CD14-positive monocyte (primary cell): ENCODE data around the gene POLL. TPM values are rescaled to one million over a fixed set of nuclear protein-coding genes. Genes with fewer than 3 reads are reported as not detected.
A peak's percentile ranks its signal among the peaks of the same experiment; 100 is the strongest.

Source experiments
- DNase-seq, 3 donors: peaks; one replicate each; pipeline ENCODE4 v3.0.0-alpha.2; 2011 to 2022
- H2AFZ ChIP-seq: 2 replicates; pipeline ENCODE4 v1.6.0; 2012; ENCODE audit warnings: mild to moderate bottlenecking, low read depth, low read length, inconsistent platforms; ENCODE audit not compliant: insufficient read depth, poor library complexity, severe bottlenecking
- H3K27ac ChIP-seq, 2 donors: 1 replicate in 1 of 2; 2 replicates in 1 of 2; pipeline ENCODE4 v1.5.1; 2012 to 2013; ENCODE audit warnings: low read length in 2 of 2, control low read depth in 1 of 2, inconsistent platforms in 1 of 2, low read depth in 1 of 2, mild to moderate bottlenecking in 1 of 2
- H3K27me3 ChIP-seq, 2 donors: one replicate each; pipeline versions ENCODE4 v1.6.0 to v1.6.1; 2011 to 2013; ENCODE audit warnings: low read length in 2 of 2; ENCODE audit not compliant: control insufficient read depth in 2 of 2, insufficient read depth in 2 of 2
- H3K36me3 ChIP-seq, 2 donors: replicated peaks in 1 of 2; 1 replicate in 1 of 2; 2 replicates in 1 of 2; pipeline versions ENCODE4 v1.5.1 to v1.6.1; 2012 to 2013; ENCODE audit warnings: low read length in 2 of 2, control low read depth in 1 of 2, inconsistent platforms in 1 of 2, mild to moderate bottlenecking in 1 of 2; ENCODE audit not compliant: insufficient read depth in 2 of 2, control insufficient read depth in 1 of 2
- H3K4me1 ChIP-seq, 2 donors: 1 replicate in 1 of 2; 2 replicates in 1 of 2; pipeline versions ENCODE4 v1.5.1 to v1.6.1; 2012 to 2013; ENCODE audit warnings: low read length in 2 of 2, control low read depth in 1 of 2, inconsistent platforms in 1 of 2, mild to moderate bottlenecking in 1 of 2, moderate library complexity in 1 of 2; ENCODE audit not compliant: insufficient read depth in 2 of 2, control insufficient read depth in 1 of 2
- H3K4me2 ChIP-seq: replicated peaks from 2 replicates; pipeline ENCODE3; 2012; ENCODE audit warnings: low read length, moderate library complexity, mild to moderate bottlenecking; ENCODE audit not compliant: poor library complexity, severe bottlenecking; ENCODE audit errors: extremely low read depth
- H3K4me3 ChIP-seq, 3 experiments: fragments of 200-600 bp in 1 of 3; sonication (generic) in 1 of 3; replicated peaks in 1 of 3; 1 replicate in 2 of 3; 2 replicates in 1 of 3; pipeline ENCODE4 v1.5.1; 2011 to 2013; ENCODE audit warnings: low read length in 3 of 3, mild to moderate bottlenecking in 3 of 3, control low read depth in 2 of 3, low read depth in 2 of 3, inconsistent platforms in 1 of 3, moderate library complexity in 1 of 3
- H3K79me2 ChIP-seq: 2 replicates; pipeline ENCODE4 v1.6.0; 2012; ENCODE audit warnings: mild to moderate bottlenecking, control low read depth, inconsistent platforms, low read length, moderate library complexity; ENCODE audit not compliant: insufficient read depth
- H3K9ac ChIP-seq: 2 replicates; pipeline ENCODE4 v1.6.0; 2017; ENCODE audit warnings: low read length, mild to moderate bottlenecking; ENCODE audit not compliant: insufficient read depth, poor library complexity, severe bottlenecking
- H3K9me3 ChIP-seq, 2 donors: replicated peaks in 1 of 2; 1 replicate in 1 of 2; 2 replicates in 1 of 2; pipeline versions ENCODE4 v1.5.1 to v1.6.1; 2012 to 2013; ENCODE audit warnings: low read length in 2 of 2, control low read depth in 1 of 2; ENCODE audit not compliant: control insufficient read depth in 1 of 2, insufficient read depth in 1 of 2
- H4K20me1 ChIP-seq: 2 replicates; pipeline ENCODE4 v1.6.0; 2012; ENCODE audit warnings: mild to moderate bottlenecking, low read length, control low read depth, moderate library complexity; ENCODE audit not compliant: insufficient read depth
- H3K27ac Mint-ChIP-seq, 7 donors: one replicate each; pipeline ENCODE4 v1.8.0; 2020; ENCODE audit warnings: mild to moderate bottlenecking in 7 of 7, mixed read lengths in 7 of 7, moderate library complexity in 6 of 7, inconsistent platforms in 2 of 7
- H3K27me3 Mint-ChIP-seq, 3 donors: one replicate each; pipeline ENCODE4 v1.8.0; 2021 to 2022; ENCODE audit warnings: low read depth in 3 of 3, mild to moderate bottlenecking in 3 of 3, mixed read lengths in 3 of 3, moderate library complexity in 3 of 3, inconsistent platforms in 1 of 3
- H3K36me3 Mint-ChIP-seq, 2 donors: one replicate each; pipeline ENCODE4 v1.8.0; 2020; ENCODE audit warnings: mixed read lengths in 2 of 2, inconsistent platforms in 1 of 2, mild to moderate bottlenecking in 1 of 2
- H3K4me1 Mint-ChIP-seq: one replicate; pipeline ENCODE4 v1.8.0; 2020; ENCODE audit warnings: mild to moderate bottlenecking, mixed read lengths
- H3K4me3 Mint-ChIP-seq, 2 donors: one replicate each; pipeline ENCODE4 v1.8.0; 2020; ENCODE audit warnings: mild to moderate bottlenecking in 2 of 2, mixed read lengths in 2 of 2, moderate library complexity in 1 of 2
- H3K9me3 Mint-ChIP-seq, 7 donors: one replicate each; pipeline ENCODE4 v1.8.0; 2020 to 2022; ENCODE audit warnings: mixed read lengths in 7 of 7, mild to moderate bottlenecking in 6 of 7, moderate library complexity in 6 of 7, inconsistent platforms in 2 of 7
- WGBS: methylation state at CpG from one replicate; pipeline ENCODE4 v1.1.5; 2013; ENCODE audit warnings: missing lambda C conversion rate; ENCODE audit not compliant: insufficient coverage; 5-methylcytosine and 5-hydroxymethylcytosine counted together
- intact Hi-C, 2 donors: fragments of 100-400 bp; cut with micrococcal nuclease; formaldehyde crosslinking; loops; one replicate each; pipeline versions ENCODE4 v1.15.0 to v1.15.1; 2023
- polyA plus RNA-seq, 3 donors: library from polyadenylated mRNA; depleted of rRNA in 1 of 3; unstranded in 2 of 3; stranded (reverse) in 1 of 3; fragments of 300-500 nt in 2 of 3; fragments of >200 nt in 1 of 3; fragmentation: Illumina TruSeq in 2 of 3; gene quantifications; 1 replicate in 2 of 3; 2 replicates in 1 of 3; pipeline ENCODE4 v1.2.3, GENCODE V29; 2012 to 2021
- TF ChIP-seq, protein P1 (sequence below): fragments of 200-600 bp; IDR thresholded peaks from one replicate; pipeline ENCODE4 v1.8.0; 2022; ENCODE audit warnings: antibody characterized with exemption, mild to moderate bottlenecking

POLL gene
- polyA plus RNA-seq, 3 donors = 9.9 to 37.0 (median 10.6) TPM

DNA sequence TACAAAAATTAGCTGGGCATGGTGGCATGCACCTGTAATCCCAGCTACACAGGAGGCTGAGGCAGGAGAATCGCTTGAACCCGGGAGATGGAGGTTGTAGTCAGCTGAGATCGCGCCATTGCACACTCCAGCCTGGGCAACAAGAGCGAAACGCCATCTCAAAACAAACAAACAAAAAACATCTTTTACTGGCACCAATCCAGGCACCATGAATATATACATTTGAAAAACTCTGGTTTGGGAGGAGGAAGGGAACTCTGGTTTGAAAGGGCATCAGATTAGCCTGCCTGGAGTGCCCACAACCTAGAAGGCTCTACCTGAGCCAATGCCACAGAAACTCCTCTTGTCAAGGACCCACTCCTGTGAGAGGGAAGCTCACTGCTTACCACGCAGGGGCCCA, 15.9 kb downstream of the POLL start:
- Mint-ChIP-seq H3K4me3 (no peak overlapping the region), H3K9me3 (peaks cover 0 to 10% (median 6%) of the 10 kb centered on the region in 7 donors), H3K27me3 (peaks cover 30 to 32% (median 30%) of the 10 kb centered on the region in 3 donors), H3K36me3 (peaks cover 7 to 14% of the 10 kb centered on the region in 2 donors), H3K4me1 (peaks cover 17% of the 10 kb centered on the region), H3K27ac (no peak overlapping the region)
- no peak for DNase-seq
- Histone ChIP-seq H3K9me3 (peaks cover 1 to 11% of the 10 kb centered on the region in 2 donors), H3K4me2 (no peak overlapping the region), H3K9ac (no peak overlapping the region), H3K4me1 (peaks cover 17 to 21% of the 10 kb centered on the region in 2 donors), H3K27ac (no peak overlapping the region), H3K79me2 (no peaks in the 10 kb centered on the region), H2AFZ (no peak overlapping the region), H3K4me3 (no peak overlapping the region), H3K36me3 (peaks cover 4 to 7% of the 10 kb centered on the region in 2 donors), H3K27me3 (peaks cover 25 to 28% of the 10 kb centered on the region in 2 donors), H4K20me1 (no peaks in the 10 kb centered on the region)
- TF ChIP-seq, protein P1, sequence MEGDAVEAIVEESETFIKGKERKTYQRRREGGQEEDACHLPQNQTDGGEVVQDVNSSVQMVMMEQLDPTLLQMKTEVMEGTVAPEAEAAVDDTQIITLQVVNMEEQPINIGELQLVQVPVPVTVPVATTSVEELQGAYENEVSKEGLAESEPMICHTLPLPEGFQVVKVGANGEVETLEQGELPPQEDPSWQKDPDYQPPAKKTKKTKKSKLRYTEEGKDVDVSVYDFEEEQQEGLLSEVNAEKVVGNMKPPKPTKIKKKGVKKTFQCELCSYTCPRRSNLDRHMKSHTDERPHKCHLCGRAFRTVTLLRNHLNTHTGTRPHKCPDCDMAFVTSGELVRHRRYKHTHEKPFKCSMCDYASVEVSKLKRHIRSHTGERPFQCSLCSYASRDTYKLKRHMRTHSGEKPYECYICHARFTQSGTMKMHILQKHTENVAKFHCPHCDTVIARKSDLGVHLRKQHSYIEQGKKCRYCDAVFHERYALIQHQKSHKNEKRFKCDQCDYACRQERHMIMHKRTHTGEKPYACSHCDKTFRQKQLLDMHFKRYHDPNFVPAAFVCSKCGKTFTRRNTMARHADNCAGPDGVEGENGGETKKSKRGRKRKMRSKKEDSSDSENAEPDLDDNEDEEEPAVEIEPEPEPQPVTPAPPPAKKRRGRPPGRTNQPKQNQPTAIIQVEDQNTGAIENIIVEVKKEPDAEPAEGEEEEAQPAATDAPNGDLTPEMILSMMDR = no peak
- WGBS = no CpG with 5 or more reads among the region's 7 CpGs
- intact Hi-C loops = loop anchor here (5.0 kb wide), 2 partner anchors 300 to 360 kb away; no protein-coding TSS in a partner anchor

GRCh38 chr10:101571271-101571925, 16.7 kb downstream of the POLL start:
- peak overlapping the region; percentile 86 to 91 for H3K4me3 Mint-ChIP-seq
- no peak overlapping the region for H3K27ac ChIP-seq
- no peak overlapping the region for H3K9ac ChIP-seq
- peaks cover 7 to 11% of the 10 kb centered on the region in 2 donors for H3K9me3 ChIP-seq
- peaks cover 17 to 25% of the 10 kb centered on the region in 2 donors for H3K4me1 ChIP-seq
- H3K4me2 ChIP-seq = peak overlapping the region; percentile 99
- no peaks in the 10 kb centered on the region for H3K79me2 ChIP-seq
- H4K20me1 ChIP-seq = no peaks in the 10 kb centered on the region
- DNase-seq = no peak
- H3K36me3 Mint-ChIP-seq = peaks cover 3 to 7% of the 10 kb centered on the region in 2 donors
- H3K27ac Mint-ChIP-seq = peak overlapping the region in 1 of 7 donors; percentile 11
- peaks cover 35 to 40% (median 37%) of the 10 kb centered on the region in 3 donors for H3K27me3 Mint-ChIP-seq
- peak overlapping the region; percentile 99 for H2AFZ ChIP-seq
- TF ChIP-seq, protein P1 = no peak
- 78% methylated on average over 4 of the region's 8 CpGs for WGBS
- peak overlapping the region in 1 of 3 experiments; percentile 96 for H3K4me3 ChIP-seq
- peaks cover 30 to 35% of the 10 kb centered on the region in 2 donors for H3K27me3 ChIP-seq
- no peaks in the 10 kb centered on the region for H3K36me3 ChIP-seq
- H3K9me3 Mint-ChIP-seq = peaks cover 0 to 10% (median 6%) of the 10 kb centered on the region in 7 donors
- H3K4me1 Mint-ChIP-seq = peaks cover 20% of the 10 kb centered on the region
- intact Hi-C loops = loop anchor here (5.0 kb wide), 2 partner anchors 299 to 359 kb away; no protein-coding TSS in a partner anchor
